CD14-positive monocyte (primary cell): ENCODE results near the gene CIROP. TPM values are rescaled to one million over a fixed set of nuclear protein-coding genes. Genes with fewer than 3 reads are reported as not detected.

Experiments
- DNase-seq, 3 donors: peaks; one replicate each; pipeline ENCODE4 v3.0.0-alpha.2; 2011 to 2022
- H2AFZ ChIP-seq: 2 replicates; pipeline ENCODE4 v1.6.0; 2012; ENCODE audit warnings: mild to moderate bottlenecking, low read depth, low read length, inconsistent platforms; ENCODE audit not compliant: insufficient read depth, poor library complexity, severe bottlenecking
- H3K27ac ChIP-seq, 2 donors: 1 replicate in 1 of 2; 2 replicates in 1 of 2; pipeline ENCODE4 v1.5.1; 2012 to 2013; ENCODE audit warnings: low read length in 2 of 2, control low read depth in 1 of 2, inconsistent platforms in 1 of 2, low read depth in 1 of 2, mild to moderate bottlenecking in 1 of 2
- H3K27me3 ChIP-seq, 2 donors: one replicate each; pipeline versions ENCODE4 v1.6.0 to v1.6.1; 2011 to 2013; ENCODE audit warnings: low read length in 2 of 2; ENCODE audit not compliant: control insufficient read depth in 2 of 2, insufficient read depth in 2 of 2
- H3K36me3 ChIP-seq, 2 donors: replicated peaks in 1 of 2; 1 replicate in 1 of 2; 2 replicates in 1 of 2; pipeline versions ENCODE4 v1.5.1 to v1.6.1; 2012 to 2013; ENCODE audit warnings: low read length in 2 of 2, control low read depth in 1 of 2, inconsistent platforms in 1 of 2, mild to moderate bottlenecking in 1 of 2; ENCODE audit not compliant: insufficient read depth in 2 of 2, control insufficient read depth in 1 of 2
- H3K4me1 ChIP-seq, 2 donors: 1 replicate in 1 of 2; 2 replicates in 1 of 2; pipeline versions ENCODE4 v1.5.1 to v1.6.1; 2012 to 2013; ENCODE audit warnings: low read length in 2 of 2, control low read depth in 1 of 2, inconsistent platforms in 1 of 2, mild to moderate bottlenecking in 1 of 2, moderate library complexity in 1 of 2; ENCODE audit not compliant: insufficient read depth in 2 of 2, control insufficient read depth in 1 of 2
- H3K4me2 ChIP-seq: replicated peaks from 2 replicates; pipeline ENCODE3; 2012; ENCODE audit warnings: low read length, moderate library complexity, mild to moderate bottlenecking; ENCODE audit not compliant: poor library complexity, severe bottlenecking; ENCODE audit errors: extremely low read depth
- H3K4me3 ChIP-seq, 3 experiments: fragments of 200-600 bp in 1 of 3; sonication (generic) in 1 of 3; replicated peaks in 1 of 3; 1 replicate in 2 of 3; 2 replicates in 1 of 3; pipeline ENCODE4 v1.5.1; 2011 to 2013; ENCODE audit warnings: low read length in 3 of 3, mild to moderate bottlenecking in 3 of 3, control low read depth in 2 of 3, low read depth in 2 of 3, inconsistent platforms in 1 of 3, moderate library complexity in 1 of 3
- H3K79me2 ChIP-seq: 2 replicates; pipeline ENCODE4 v1.6.0; 2012; ENCODE audit warnings: mild to moderate bottlenecking, control low read depth, inconsistent platforms, low read length, moderate library complexity; ENCODE audit not compliant: insufficient read depth
- H3K9ac ChIP-seq: 2 replicates; pipeline ENCODE4 v1.6.0; 2017; ENCODE audit warnings: low read length, mild to moderate bottlenecking; ENCODE audit not compliant: insufficient read depth, poor library complexity, severe bottlenecking
- H3K9me3 ChIP-seq, 2 donors: replicated peaks in 1 of 2; 1 replicate in 1 of 2; 2 replicates in 1 of 2; pipeline versions ENCODE4 v1.5.1 to v1.6.1; 2012 to 2013; ENCODE audit warnings: low read length in 2 of 2, control low read depth in 1 of 2; ENCODE audit not compliant: control insufficient read depth in 1 of 2, insufficient read depth in 1 of 2
- H4K20me1 ChIP-seq: 2 replicates; pipeline ENCODE4 v1.6.0; 2012; ENCODE audit warnings: mild to moderate bottlenecking, low read length, control low read depth, moderate library complexity; ENCODE audit not compliant: insufficient read depth
- H3K27ac Mint-ChIP-seq, 7 donors: one replicate each; pipeline ENCODE4 v1.8.0; 2020; ENCODE audit warnings: mild to moderate bottlenecking in 7 of 7, mixed read lengths in 7 of 7, moderate library complexity in 6 of 7, inconsistent platforms in 2 of 7
- H3K27me3 Mint-ChIP-seq, 3 donors: one replicate each; pipeline ENCODE4 v1.8.0; 2021 to 2022; ENCODE audit warnings: low read depth in 3 of 3, mild to moderate bottlenecking in 3 of 3, mixed read lengths in 3 of 3, moderate library complexity in 3 of 3, inconsistent platforms in 1 of 3
- H3K36me3 Mint-ChIP-seq, 2 donors: one replicate each; pipeline ENCODE4 v1.8.0; 2020; ENCODE audit warnings: mixed read lengths in 2 of 2, inconsistent platforms in 1 of 2, mild to moderate bottlenecking in 1 of 2
- H3K4me1 Mint-ChIP-seq: one replicate; pipeline ENCODE4 v1.8.0; 2020; ENCODE audit warnings: mild to moderate bottlenecking, mixed read lengths
- H3K4me3 Mint-ChIP-seq, 2 donors: one replicate each; pipeline ENCODE4 v1.8.0; 2020; ENCODE audit warnings: mild to moderate bottlenecking in 2 of 2, mixed read lengths in 2 of 2, moderate library complexity in 1 of 2
- H3K9me3 Mint-ChIP-seq, 7 donors: one replicate each; pipeline ENCODE4 v1.8.0; 2020 to 2022; ENCODE audit warnings: mixed read lengths in 7 of 7, mild to moderate bottlenecking in 6 of 7, moderate library complexity in 6 of 7, inconsistent platforms in 2 of 7
- WGBS: methylation state at CpG from one replicate; pipeline ENCODE4 v1.1.5; 2013; ENCODE audit warnings: missing lambda C conversion rate; ENCODE audit not compliant: insufficient coverage; 5-methylcytosine and 5-hydroxymethylcytosine counted together
- intact Hi-C, 2 donors: fragments of 100-400 bp; cut with micrococcal nuclease; formaldehyde crosslinking; loops; one replicate each; pipeline versions ENCODE4 v1.15.0 to v1.15.1; 2023
- polyA plus RNA-seq, 3 donors: library from polyadenylated mRNA; depleted of rRNA in 1 of 3; unstranded in 2 of 3; stranded (reverse) in 1 of 3; fragments of 300-500 nt in 2 of 3; fragments of >200 nt in 1 of 3; fragmentation: Illumina TruSeq in 2 of 3; gene quantifications; 1 replicate in 2 of 3; 2 replicates in 1 of 3; pipeline ENCODE4 v1.2.3, GENCODE V29; 2012 to 2021
- TF ChIP-seq, protein P1 (sequence below): fragments of 200-600 bp; IDR thresholded peaks from one replicate; pipeline ENCODE4 v1.8.0; 2022; ENCODE audit warnings: antibody characterized with exemption, mild to moderate bottlenecking

Gene CIROP
- polyA plus RNA-seq, 3 donors, result not detected

DNA sequence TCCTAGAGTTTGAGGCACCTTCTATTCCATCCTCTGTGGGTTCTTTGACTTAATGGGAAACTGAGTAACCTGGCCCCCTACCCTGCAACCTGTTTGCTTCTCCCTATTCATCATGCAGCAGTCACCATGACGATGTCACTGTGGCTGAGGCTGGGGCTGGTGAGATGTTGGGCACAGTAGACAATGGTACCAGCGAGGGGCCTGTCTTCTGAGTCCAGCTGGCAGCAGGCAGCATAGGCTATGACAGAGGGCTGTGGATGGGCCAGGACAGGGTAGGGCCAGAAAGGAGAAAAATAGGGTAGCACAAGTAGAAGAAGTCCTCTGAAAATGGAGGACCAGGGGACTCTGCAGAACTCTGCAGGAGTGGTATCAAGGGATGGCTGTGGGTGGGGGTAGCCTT lies 2.0 kb downstream of the CIROP start:
- TF ChIP-seq, protein P1, sequence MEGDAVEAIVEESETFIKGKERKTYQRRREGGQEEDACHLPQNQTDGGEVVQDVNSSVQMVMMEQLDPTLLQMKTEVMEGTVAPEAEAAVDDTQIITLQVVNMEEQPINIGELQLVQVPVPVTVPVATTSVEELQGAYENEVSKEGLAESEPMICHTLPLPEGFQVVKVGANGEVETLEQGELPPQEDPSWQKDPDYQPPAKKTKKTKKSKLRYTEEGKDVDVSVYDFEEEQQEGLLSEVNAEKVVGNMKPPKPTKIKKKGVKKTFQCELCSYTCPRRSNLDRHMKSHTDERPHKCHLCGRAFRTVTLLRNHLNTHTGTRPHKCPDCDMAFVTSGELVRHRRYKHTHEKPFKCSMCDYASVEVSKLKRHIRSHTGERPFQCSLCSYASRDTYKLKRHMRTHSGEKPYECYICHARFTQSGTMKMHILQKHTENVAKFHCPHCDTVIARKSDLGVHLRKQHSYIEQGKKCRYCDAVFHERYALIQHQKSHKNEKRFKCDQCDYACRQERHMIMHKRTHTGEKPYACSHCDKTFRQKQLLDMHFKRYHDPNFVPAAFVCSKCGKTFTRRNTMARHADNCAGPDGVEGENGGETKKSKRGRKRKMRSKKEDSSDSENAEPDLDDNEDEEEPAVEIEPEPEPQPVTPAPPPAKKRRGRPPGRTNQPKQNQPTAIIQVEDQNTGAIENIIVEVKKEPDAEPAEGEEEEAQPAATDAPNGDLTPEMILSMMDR, result no peak
- H3K36me3 ChIP-seq, result peaks cover 14 to 18% of the 10 kb centered on the region in 2 donors
- no peak overlapping the region for H2AFZ ChIP-seq
- no peak overlapping the region for H3K27ac ChIP-seq
- H3K4me2 ChIP-seq, result no peak overlapping the region
- 100% methylated on average over 1 of the region's 2 CpGs for WGBS
- intact Hi-C loops, result no loop called here
- peaks cover 16% of the 10 kb centered on the region for H4K20me1 ChIP-seq
- H3K4me1 Mint-ChIP-seq, result peaks cover 31% of the 10 kb centered on the region
- peaks cover 12 to 17% of the 10 kb centered on the region in 2 donors for H3K4me1 ChIP-seq
- H3K4me3 Mint-ChIP-seq, result no peak overlapping the region
- H3K27me3 Mint-ChIP-seq, result peaks cover 1 to 4% (median 1%) of the 10 kb centered on the region in 3 donors
- H3K79me2 ChIP-seq, result peaks cover 20% of the 10 kb centered on the region
- H3K4me3 ChIP-seq, result no peak overlapping the region
- no peaks in the 10 kb centered on the region for H3K9me3 Mint-ChIP-seq
- no peaks in the 10 kb centered on the region for H3K9me3 ChIP-seq
- H3K9ac ChIP-seq, result no peak overlapping the region
- H3K27me3 ChIP-seq, result no peaks in the 10 kb centered on the region
- H3K36me3 Mint-ChIP-seq, result peaks cover 18% of the 10 kb centered on the region in 2 donors
- H3K27ac Mint-ChIP-seq, result no peak overlapping the region
- no peak for DNase-seq

DNA sequence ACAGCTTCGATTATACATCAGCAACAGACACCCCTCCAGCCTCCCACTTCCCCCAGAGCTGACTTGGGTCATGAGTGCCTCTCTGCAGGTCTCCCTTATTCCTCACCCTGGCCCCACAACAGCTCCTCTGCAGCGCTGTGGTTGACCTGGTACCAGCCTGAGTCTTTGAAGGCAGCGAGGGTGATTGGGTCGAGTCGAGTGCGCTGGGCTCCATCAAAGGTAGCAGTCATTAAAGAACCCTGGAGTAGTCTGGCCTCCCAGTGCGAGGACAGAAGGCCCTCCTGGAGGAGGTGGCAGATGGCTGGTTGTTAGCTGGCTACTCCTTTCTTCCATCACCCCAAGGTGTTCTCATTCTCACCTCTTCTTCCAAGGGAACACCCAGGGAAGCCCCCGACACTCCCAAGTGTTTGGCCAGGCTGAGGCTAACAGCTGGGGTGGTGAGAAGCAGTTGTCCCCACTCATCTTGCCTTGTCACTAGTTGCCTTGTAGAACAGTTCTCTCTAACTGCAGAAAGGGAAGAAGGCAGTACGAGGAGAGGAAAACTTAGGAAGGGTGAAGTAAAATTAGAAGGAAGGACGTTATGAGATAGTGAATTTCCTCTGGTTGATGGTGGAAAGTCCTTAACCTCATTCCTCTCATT lies 2.7 kb downstream of the CIROP start:
- H3K79me2 ChIP-seq, result peaks cover 27% of the 10 kb centered on the region
- peaks cover 19 to 23% of the 10 kb centered on the region in 2 donors for H3K36me3 ChIP-seq
- peak overlapping the region in 3 of 7 donors; percentile 50 to 71 (median 60) for H3K27ac Mint-ChIP-seq
- no peaks in the 10 kb centered on the region for H3K27me3 ChIP-seq
- no peak overlapping the region for H3K4me2 ChIP-seq
- no peaks in the 10 kb centered on the region for H3K9me3 Mint-ChIP-seq
- WGBS, result 92% methylated on average over 2 of the region's 10 CpGs
- no peak overlapping the region for H2AFZ ChIP-seq
- intact Hi-C loops, result no loop called here
- peaks cover 38% of the 10 kb centered on the region for H3K4me1 Mint-ChIP-seq
- H4K20me1 ChIP-seq, result peaks cover 23% of the 10 kb centered on the region
- DNase-seq, result no peak
- no peak overlapping the region for H3K9ac ChIP-seq
- TF ChIP-seq, protein P1, result no peak
- H3K27ac ChIP-seq, result no peak overlapping the region
- no peak overlapping the region for H3K4me3 Mint-ChIP-seq
- peaks cover 1 to 4% (median 1%) of the 10 kb centered on the region in 3 donors for H3K27me3 Mint-ChIP-seq
- H3K9me3 ChIP-seq, result no peaks in the 10 kb centered on the region
- peaks cover 25% of the 10 kb centered on the region in 2 donors for H3K36me3 Mint-ChIP-seq
- no peak overlapping the region for H3K4me3 ChIP-seq
- H3K4me1 ChIP-seq, result peaks cover 12 to 24% of the 10 kb centered on the region in 2 donors
